A549 (cell line): ENCODE data around the gene TXNRD2.

Source experiments
- CEBPB ChIP-seq, 2 experiments: fragments of >200 bp in 1 of 2; sonication (Bioruptor Twin) in 1 of 2; formaldehyde crosslinking in 1 of 2; IDR thresholded peaks; 2 replicates each; pipeline ENCODE4 v1.6.1; 2012 to 2016
- CHD4 ChIP-seq: fragments of 200-600 bp; sonication (generic); IDR thresholded peaks from 2 replicates; pipeline ENCODE4 v1.6.1; 2016; ENCODE audit warnings: antibody characterized with exemption, mild to moderate bottlenecking, borderline replicate concordance
- EP300 ChIP-seq, 2 experiments: fragments of >200 bp; sonication (Bioruptor Twin); formaldehyde crosslinking; IDR thresholded peaks; 2 replicates in 1 of 2; 3 replicates in 1 of 2; pipeline ENCODE4 v1.6.1; 2016 to 2017
- RFX5 ChIP-seq: fragments of 450-650 bp; IDR thresholded peaks from 2 replicates; pipeline ENCODE4 v1.7.1; 2014; ENCODE audit warnings: antibody characterized with exemption, mild to moderate bottlenecking, moderate library complexity
- ZC3H11A ChIP-seq: fragments of 450-650 bp; IDR thresholded peaks from 2 replicates; pipeline ENCODE4 v1.6.1; 2014; ENCODE audit warnings: antibody characterized with exemption, mild to moderate bottlenecking
- TF ChIP-seq, protein P1 (sequence below): fragments of 200-600 bp; sonication (generic); IDR thresholded peaks from 2 replicates; pipeline ENCODE4 v1.6.1; 2016; ENCODE audit warnings: antibody characterized with exemption, mild to moderate bottlenecking, moderate library complexity

DNA sequence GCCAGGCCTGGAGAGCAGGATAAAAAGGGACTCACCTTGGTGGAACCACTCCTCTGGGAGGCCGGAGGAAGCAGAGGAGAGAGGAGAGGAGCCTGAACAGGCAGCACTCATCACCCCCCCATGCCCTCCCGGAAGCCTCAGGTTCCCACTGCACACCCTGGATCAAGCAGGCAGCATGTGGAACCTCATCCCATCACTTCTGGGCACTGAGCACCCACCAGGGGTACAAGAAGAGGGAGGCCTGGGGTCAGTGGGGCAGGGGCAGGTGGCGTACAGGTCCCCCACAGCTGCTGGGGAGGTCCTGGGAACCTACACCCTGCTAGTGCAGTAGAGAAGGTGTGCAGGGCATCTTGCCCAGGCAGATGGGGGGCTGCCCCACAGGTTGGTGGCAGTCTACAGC lies 35.1 kb upstream of the TXNRD2 start:
- TF ChIP-seq ZC3H11A (no peak), RFX5 (no peak), CHD4 (no peak), EP300 (IDR thresholded peaks at IDR 0.05) (no peak), CEBPB (IDR thresholded peaks at IDR 0.05) (no peak)
- TF ChIP-seq, protein P1, sequence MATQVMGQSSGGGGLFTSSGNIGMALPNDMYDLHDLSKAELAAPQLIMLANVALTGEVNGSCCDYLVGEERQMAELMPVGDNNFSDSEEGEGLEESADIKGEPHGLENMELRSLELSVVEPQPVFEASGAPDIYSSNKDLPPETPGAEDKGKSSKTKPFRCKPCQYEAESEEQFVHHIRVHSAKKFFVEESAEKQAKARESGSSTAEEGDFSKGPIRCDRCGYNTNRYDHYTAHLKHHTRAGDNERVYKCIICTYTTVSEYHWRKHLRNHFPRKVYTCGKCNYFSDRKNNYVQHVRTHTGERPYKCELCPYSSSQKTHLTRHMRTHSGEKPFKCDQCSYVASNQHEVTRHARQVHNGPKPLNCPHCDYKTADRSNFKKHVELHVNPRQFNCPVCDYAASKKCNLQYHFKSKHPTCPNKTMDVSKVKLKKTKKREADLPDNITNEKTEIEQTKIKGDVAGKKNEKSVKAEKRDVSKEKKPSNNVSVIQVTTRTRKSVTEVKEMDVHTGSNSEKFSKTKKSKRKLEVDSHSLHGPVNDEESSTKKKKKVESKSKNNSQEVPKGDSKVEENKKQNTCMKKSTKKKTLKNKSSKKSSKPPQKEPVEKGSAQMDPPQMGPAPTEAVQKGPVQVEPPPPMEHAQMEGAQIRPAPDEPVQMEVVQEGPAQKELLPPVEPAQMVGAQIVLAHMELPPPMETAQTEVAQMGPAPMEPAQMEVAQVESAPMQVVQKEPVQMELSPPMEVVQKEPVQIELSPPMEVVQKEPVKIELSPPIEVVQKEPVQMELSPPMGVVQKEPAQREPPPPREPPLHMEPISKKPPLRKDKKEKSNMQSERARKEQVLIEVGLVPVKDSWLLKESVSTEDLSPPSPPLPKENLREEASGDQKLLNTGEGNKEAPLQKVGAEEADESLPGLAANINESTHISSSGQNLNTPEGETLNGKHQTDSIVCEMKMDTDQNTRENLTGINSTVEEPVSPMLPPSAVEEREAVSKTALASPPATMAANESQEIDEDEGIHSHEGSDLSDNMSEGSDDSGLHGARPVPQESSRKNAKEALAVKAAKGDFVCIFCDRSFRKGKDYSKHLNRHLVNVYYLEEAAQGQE, result no peak
